ENCODE measurements around the gene SF3A1.

Gene SF3A1

DNA sequence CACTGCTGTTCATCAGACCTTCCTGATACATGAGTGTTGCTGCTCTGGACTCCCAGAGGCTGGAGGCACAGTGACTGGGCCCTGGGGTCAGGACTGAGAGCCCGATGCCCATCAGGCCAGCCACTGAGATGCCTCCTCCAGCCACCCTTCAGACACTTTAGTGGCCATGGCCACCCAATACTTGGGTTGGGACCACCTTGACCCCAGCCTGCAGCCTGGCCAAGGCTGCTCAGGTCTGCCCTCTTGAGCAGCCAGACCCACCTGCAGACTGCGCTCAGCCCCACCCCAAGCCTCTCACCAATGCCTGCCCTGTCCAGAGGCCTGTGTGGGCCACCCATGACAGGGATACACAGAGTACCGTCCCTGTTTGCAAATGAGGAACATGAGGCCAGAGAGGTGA lies 26.4 kb upstream of the SF3A1 start:
- Histone ChIP-seq H3K4me1 (ENCODE audit: control insufficient read depth, insufficient read depth, low read length, unreplicated experiment) (no peaks in the 10 kb centered on the region), H3K27ac (ENCODE audit: low read depth, low read length) (no peak overlapping the region), H2AFZ (ENCODE audit: low read length, unreplicated experiment) (no peak overlapping the region), H3K36me3 (ENCODE audit: insufficient read depth, low read length) (no peaks in the 10 kb centered on the region), H3K4me3 (ENCODE audit: low read depth, low read length) (no peak overlapping the region), H3K27me3 (ENCODE audit: insufficient read depth, low read length) (no peaks in the 10 kb centered on the region), H3K79me2 (ENCODE audit: control insufficient read depth, insufficient read depth, low read length, unreplicated experiment) (no peaks in the 10 kb centered on the region)

DNA sequence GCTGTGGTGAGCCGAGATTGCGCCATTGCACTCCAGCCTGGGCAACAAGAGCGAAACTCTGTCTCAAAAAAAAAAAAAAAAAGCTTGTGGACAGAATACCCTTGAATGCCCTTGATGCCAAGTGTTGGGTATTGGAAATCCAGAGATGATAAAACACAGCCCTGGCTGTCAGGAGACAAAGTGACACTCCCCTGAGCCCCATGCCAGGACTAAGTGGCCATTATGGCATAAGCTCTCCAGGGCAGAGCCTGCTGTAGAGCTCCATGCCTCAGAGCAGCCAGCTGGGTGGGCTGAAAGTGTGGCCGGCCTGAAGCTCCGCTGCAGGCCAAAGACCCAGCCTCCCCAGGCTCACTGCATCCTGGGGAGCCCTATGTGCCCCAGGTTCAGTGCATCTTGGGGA lies 25.6 kb upstream of the SF3A1 start:
- H3K36me3 ChIP-seq (ENCODE audit: insufficient read depth, low read length): no peaks in the 10 kb centered on the region

DNA sequence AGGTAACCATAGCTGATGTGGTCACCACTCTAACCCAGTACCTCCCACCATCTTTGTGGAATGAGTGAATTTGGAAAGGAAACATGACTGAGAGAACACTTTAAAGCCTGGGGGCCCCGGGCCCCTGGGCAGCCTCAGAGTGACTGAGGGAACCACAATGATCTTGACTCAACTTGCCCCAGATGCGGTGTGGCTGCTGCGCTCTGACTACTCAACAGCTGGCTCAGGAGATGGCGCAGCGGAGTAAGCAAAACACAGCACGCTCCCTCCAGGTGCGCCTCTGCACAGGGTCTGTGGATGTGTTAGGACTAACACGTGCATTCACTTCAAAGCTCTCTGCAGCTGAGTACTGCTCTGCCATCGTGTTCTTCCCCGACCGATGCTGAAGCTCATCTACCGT lies 24.6 kb upstream of the SF3A1 start:
- H3K27me3 ChIP-seq (ENCODE audit: insufficient read depth, low read length): no peaks in the 10 kb centered on the region
- H3K27ac ChIP-seq (ENCODE audit: low read depth, low read length): no peak overlapping the region
- no peak overlapping the region for H3K4me3 ChIP-seq (ENCODE audit: low read depth, low read length)
- H2AFZ ChIP-seq (ENCODE audit: low read length, unreplicated experiment): no peak overlapping the region
- no peaks in the 10 kb centered on the region for H3K79me2 ChIP-seq (ENCODE audit: control insufficient read depth, insufficient read depth, low read length, unreplicated experiment)
- H3K4me1 ChIP-seq (ENCODE audit: control insufficient read depth, insufficient read depth, low read length, unreplicated experiment): no peaks in the 10 kb centered on the region
- H3K36me3 ChIP-seq (ENCODE audit: insufficient read depth, low read length): no peaks in the 10 kb centered on the region

More for the DNA sequence above, 25.6 kb upstream of the SF3A1 start:
- no peaks in the 10 kb centered on the region for H3K79me2 ChIP-seq (ENCODE audit: control insufficient read depth, insufficient read depth, low read length, unreplicated experiment)
- no peak overlapping the region for H3K4me3 ChIP-seq (ENCODE audit: low read depth, low read length)
- no peaks in the 10 kb centered on the region for H3K27me3 ChIP-seq (ENCODE audit: insufficient read depth, low read length)
- H2AFZ ChIP-seq (ENCODE audit: low read length, unreplicated experiment): no peak overlapping the region
- H3K27ac ChIP-seq (ENCODE audit: low read depth, low read length): no peak overlapping the region
- no peaks in the 10 kb centered on the region for H3K4me1 ChIP-seq (ENCODE audit: control insufficient read depth, insufficient read depth, low read length, unreplicated experiment)

DNA sequence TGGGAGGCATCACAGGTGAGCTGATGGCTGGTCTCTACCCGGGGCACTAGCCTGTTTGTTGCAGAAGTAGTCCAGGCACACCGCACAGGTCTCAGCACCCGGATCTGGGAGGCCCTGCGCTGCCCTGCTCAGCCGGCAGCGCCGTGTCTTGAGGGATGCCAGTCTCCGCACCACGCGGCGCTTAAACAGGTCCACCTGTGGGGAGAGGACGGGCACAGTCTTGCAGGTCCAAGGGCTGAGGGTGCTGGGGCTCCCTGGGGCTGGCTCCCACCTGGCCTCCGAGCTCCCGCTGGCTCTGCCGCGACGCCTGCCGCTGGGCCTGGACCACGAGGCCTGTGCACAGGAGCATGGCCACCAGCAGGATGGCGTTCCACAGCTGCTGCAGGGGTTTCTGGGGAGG lies 23.3 kb upstream of the SF3A1 start:
- Histone ChIP-seq H3K36me3 (ENCODE audit: insufficient read depth, low read length) (no peaks in the 10 kb centered on the region), H3K79me2 (ENCODE audit: control insufficient read depth, insufficient read depth, low read length, unreplicated experiment) (no peaks in the 10 kb centered on the region), H2AFZ (ENCODE audit: low read length, unreplicated experiment) (no peak overlapping the region), H3K4me1 (ENCODE audit: control insufficient read depth, insufficient read depth, low read length, unreplicated experiment) (no peaks in the 10 kb centered on the region), H3K27me3 (ENCODE audit: insufficient read depth, low read length) (no peaks in the 10 kb centered on the region), H3K27ac (ENCODE audit: low read depth, low read length) (no peak overlapping the region), H3K4me3 (ENCODE audit: low read depth, low read length) (no peak overlapping the region)

DNA sequence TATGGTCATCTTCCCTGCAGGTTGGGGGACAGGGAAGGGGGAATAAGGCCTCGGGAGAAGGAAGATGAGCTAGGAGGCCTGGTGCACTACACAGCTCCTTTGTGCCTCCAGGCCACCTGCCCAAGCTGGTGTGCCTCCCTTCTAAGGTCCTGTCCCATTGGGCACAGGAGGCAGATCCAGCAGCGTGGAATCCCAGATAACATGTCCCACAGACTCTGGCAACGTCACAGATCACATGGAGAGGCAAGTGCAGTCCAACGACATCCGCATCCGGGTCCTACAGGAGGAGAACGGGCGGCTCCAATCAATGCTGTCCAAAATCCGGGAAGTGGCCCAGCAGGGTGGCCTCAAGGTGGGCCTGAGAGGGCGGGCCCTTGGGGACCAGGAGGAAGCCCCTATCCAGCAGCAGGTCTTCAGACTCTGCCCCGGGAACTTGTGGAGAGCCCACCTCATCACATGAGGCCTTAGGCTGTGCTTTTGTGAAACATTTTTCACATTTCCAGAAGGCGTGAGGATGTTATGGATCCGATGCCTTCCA lies 18.7 kb upstream of the SF3A1 start:
- H3K79me2 ChIP-seq (ENCODE audit: control insufficient read depth, insufficient read depth, low read length, unreplicated experiment): no peaks in the 10 kb centered on the region
- no peak overlapping the region for H3K4me3 ChIP-seq (ENCODE audit: low read depth, low read length)
- no peak overlapping the region for H2AFZ ChIP-seq (ENCODE audit: low read length, unreplicated experiment)

DNA sequence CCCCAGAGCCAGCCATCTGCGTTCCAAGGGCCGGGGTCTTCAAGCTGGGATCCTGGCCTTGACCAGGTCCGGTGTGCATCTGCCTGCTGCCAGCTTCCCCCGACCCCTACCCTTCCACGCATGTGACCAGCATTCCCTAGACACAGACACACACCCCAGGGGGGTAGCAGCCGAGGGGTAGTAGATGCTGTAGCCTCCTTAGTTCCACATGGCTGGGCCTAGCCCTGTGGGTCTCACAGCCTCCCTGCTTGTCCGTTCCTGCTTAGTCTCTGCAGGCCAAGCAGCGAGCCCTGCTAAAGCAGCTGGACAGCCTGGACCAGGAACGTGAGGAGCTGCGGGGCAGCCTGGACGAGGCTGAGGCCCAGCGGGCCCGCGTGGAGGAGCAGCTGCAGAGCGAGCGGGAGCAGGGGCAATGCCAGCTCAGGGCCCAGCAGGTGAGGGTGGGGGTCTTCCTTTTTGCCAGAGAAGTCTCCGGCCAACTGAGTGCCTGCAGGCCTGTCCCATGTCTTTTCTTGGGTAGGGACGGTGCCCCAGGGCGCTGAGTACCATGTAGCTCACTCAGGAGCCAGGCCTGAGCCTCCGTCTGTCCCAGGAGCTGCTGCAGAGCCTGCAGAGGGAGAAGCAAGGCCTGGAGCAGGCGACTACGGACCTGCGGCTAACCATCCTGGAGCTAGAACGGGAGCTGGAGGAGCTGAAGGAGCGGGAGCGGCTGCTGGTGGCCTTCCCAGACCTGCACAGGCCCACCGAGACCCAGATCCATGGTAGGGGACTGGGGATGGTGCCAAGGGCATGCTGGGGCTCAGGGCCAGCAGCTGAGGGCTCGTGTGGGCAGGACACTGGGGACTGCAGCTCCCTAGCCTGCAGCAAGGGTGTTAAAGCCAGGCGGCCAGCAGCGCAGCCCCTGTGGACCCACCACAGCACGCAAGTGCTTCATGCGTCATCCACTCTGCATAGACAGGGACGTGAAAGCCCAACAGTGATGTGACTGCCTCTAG lies 16.9 kb upstream of the SF3A1 start:
- no peaks in the 10 kb centered on the region for H3K79me2 ChIP-seq (ENCODE audit: control insufficient read depth, insufficient read depth, low read length, unreplicated experiment)
- no peak overlapping the region for H2AFZ ChIP-seq (ENCODE audit: low read length, unreplicated experiment)
- no peak overlapping the region for H3K27ac ChIP-seq (ENCODE audit: low read depth, low read length)
- no peaks in the 10 kb centered on the region for H3K36me3 ChIP-seq (ENCODE audit: insufficient read depth, low read length)
- H3K27me3 ChIP-seq (ENCODE audit: insufficient read depth, low read length): no peaks in the 10 kb centered on the region
- H3K4me3 ChIP-seq (ENCODE audit: low read depth, low read length): no peak overlapping the region
- no peaks in the 10 kb centered on the region for H3K4me1 ChIP-seq (ENCODE audit: control insufficient read depth, insufficient read depth, low read length, unreplicated experiment)

More for the DNA sequence above, 18.7 kb upstream of the SF3A1 start:
- Histone ChIP-seq H3K36me3 (ENCODE audit: insufficient read depth, low read length) (no peaks in the 10 kb centered on the region), H3K27ac (ENCODE audit: low read depth, low read length) (no peak overlapping the region), H3K27me3 (ENCODE audit: insufficient read depth, low read length) (no peaks in the 10 kb centered on the region), H3K4me1 (ENCODE audit: control insufficient read depth, insufficient read depth, low read length, unreplicated experiment) (no peaks in the 10 kb centered on the region)

DNA sequence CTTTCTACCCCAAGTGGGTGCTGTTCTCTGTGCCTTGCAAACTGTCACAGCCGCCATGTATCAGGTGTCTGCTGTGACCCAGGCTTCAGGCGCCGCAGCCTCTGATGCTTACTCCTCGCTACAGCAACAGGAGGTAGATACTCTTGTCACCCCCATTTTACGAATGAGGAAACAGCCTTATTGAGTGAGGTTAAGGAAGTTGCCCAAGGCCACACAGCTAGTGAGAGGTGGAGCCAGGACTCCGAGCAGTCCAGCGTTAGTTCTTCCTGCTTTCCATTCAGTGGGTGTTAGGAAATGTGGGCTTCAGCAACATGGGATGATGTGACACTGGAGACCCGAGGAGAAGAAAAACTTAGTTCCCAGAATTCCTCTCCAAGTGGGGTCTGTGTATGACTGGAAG lies 16.2 kb upstream of the SF3A1 start:
- Histone ChIP-seq H3K79me2 (ENCODE audit: control insufficient read depth, insufficient read depth, low read length, unreplicated experiment) (no peaks in the 10 kb centered on the region), H2AFZ (ENCODE audit: low read length, unreplicated experiment) (no peak overlapping the region), H3K27ac (ENCODE audit: low read depth, low read length) (no peak overlapping the region), H3K4me1 (ENCODE audit: control insufficient read depth, insufficient read depth, low read length, unreplicated experiment) (no peaks in the 10 kb centered on the region), H3K27me3 (ENCODE audit: insufficient read depth, low read length) (no peaks in the 10 kb centered on the region), H3K4me3 (ENCODE audit: low read depth, low read length) (no peak overlapping the region), H3K36me3 (ENCODE audit: insufficient read depth, low read length) (no peaks in the 10 kb centered on the region)

DNA sequence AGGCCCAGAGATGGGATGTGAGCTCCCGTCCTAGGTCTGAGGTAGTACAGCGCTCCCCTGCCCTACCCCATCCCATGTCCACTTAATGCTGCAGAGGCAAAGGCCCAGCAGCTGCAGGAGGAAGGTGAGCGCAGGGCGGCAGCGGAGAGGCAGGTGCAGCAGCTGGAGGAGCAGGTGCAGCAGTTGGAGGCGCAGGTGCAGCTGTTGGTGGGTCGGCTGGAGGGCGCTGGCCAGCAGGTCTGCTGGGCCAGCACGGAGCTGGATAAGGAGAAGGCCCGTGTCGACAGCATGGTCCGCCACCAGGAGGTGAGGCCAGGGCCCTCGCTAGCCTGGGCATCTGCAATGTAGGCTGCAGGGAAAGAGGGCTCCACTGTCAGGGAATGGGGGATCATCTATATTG lies 15.3 kb upstream of the SF3A1 start:
- H3K4me3 ChIP-seq (ENCODE audit: low read depth, low read length): no peak overlapping the region
- H3K27me3 ChIP-seq (ENCODE audit: insufficient read depth, low read length): no peaks in the 10 kb centered on the region
- H2AFZ ChIP-seq (ENCODE audit: low read length, unreplicated experiment): no peak overlapping the region
- no peak overlapping the region for H3K27ac ChIP-seq (ENCODE audit: low read depth, low read length)
- no peaks in the 10 kb centered on the region for H3K4me1 ChIP-seq (ENCODE audit: control insufficient read depth, insufficient read depth, low read length, unreplicated experiment)
- no peaks in the 10 kb centered on the region for H3K79me2 ChIP-seq (ENCODE audit: control insufficient read depth, insufficient read depth, low read length, unreplicated experiment)
- no peaks in the 10 kb centered on the region for H3K36me3 ChIP-seq (ENCODE audit: insufficient read depth, low read length)

DNA sequence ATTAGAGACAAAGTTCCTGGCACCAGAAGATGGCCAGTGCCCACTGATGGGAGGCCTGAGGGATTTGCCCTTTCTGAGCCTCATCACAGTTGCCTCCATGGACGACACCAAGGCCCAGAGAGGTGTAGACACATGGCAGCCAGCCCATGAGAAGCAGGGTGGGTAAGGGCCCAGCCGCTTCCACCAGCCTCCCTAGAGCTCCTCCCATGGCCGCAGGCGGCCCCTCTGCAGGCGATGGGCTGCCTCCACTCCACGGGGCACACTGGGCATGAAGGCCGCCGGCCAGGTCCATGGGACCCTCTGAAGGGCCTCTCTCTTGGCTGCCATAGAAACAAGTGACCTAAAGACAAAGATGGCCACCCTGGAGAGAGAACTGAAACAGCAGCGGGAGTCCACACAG lies 14.6 kb upstream of the SF3A1 start:
- no peaks in the 10 kb centered on the region for H3K4me1 ChIP-seq (ENCODE audit: control insufficient read depth, insufficient read depth, low read length, unreplicated experiment)
- no peak overlapping the region for H3K4me3 ChIP-seq (ENCODE audit: low read depth, low read length)
- H3K27ac ChIP-seq (ENCODE audit: low read depth, low read length): no peak overlapping the region
- H3K36me3 ChIP-seq (ENCODE audit: insufficient read depth, low read length): no peaks in the 10 kb centered on the region
- no peaks in the 10 kb centered on the region for H3K27me3 ChIP-seq (ENCODE audit: insufficient read depth, low read length)
- no peak overlapping the region for H2AFZ ChIP-seq (ENCODE audit: low read length, unreplicated experiment)
- H3K79me2 ChIP-seq (ENCODE audit: control insufficient read depth, insufficient read depth, low read length, unreplicated experiment): no peaks in the 10 kb centered on the region

DNA sequence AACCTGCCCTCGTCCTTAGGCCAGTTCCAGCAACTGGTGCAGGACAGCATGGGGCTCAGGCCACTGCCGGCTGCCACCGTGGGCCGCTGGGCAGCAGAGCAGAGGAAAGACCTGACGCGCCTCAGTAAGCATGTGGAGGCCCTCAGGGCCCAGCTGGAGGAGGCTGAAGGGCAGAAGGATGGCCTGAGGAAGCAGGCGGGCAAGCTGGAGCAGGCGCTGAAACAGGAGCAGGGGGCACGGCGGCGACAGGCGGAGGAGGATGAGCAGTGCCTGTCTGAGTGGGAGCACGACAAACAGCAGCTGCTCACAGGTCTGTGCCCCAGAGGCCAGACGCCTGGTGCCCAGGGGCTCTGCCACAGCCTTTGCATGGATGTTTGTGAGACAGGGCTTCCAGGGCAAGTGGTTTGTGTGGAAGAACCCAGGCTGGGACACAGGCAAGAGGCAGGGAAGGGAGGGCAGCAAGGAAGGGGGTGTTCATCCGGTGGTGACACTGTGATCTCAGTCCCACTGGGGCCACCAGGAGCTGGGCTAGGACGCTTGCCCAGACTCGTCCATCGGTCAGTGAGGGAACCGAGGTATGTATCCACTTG lies 14.0 kb upstream of the SF3A1 start:
- H3K4me1 ChIP-seq (ENCODE audit: control insufficient read depth, insufficient read depth, low read length, unreplicated experiment): no peaks in the 10 kb centered on the region
- no peak overlapping the region for H3K4me3 ChIP-seq (ENCODE audit: low read depth, low read length)
- H3K27me3 ChIP-seq (ENCODE audit: insufficient read depth, low read length): no peaks in the 10 kb centered on the region
- H2AFZ ChIP-seq (ENCODE audit: low read length, unreplicated experiment): no peak overlapping the region
- no peak overlapping the region for H3K27ac ChIP-seq (ENCODE audit: low read depth, low read length)
- H3K79me2 ChIP-seq (ENCODE audit: control insufficient read depth, insufficient read depth, low read length, unreplicated experiment): no peaks in the 10 kb centered on the region
- H3K36me3 ChIP-seq (ENCODE audit: insufficient read depth, low read length): no peaks in the 10 kb centered on the region

DNA sequence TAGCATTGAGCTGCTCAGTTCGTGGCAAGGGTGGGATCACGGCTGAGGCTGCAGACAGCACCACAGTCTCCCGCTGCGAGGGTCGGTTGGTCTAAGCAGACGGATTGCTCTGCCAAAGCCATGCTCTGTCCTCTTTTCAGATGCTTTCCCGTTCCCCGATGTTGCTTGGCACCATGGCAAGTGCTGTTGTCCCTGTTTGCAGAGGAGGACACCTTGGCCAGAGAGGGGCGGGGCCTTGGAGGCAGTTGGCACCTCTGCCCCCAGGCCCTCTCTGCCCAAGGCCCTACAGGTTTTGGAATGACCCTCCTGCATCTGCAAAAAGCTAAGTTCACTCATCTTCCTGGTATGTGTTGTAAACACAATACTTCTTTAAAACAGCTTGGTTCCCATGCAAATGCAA lies 11.7 kb upstream of the SF3A1 start:
- H3K4me3 ChIP-seq (ENCODE audit: low read depth, low read length): no peak overlapping the region
- H3K4me1 ChIP-seq (ENCODE audit: control insufficient read depth, insufficient read depth, low read length, unreplicated experiment): no peaks in the 10 kb centered on the region
- H3K27me3 ChIP-seq (ENCODE audit: insufficient read depth, low read length): no peaks in the 10 kb centered on the region
- no peaks in the 10 kb centered on the region for H3K36me3 ChIP-seq (ENCODE audit: insufficient read depth, low read length)
- no peaks in the 10 kb centered on the region for H3K79me2 ChIP-seq (ENCODE audit: control insufficient read depth, insufficient read depth, low read length, unreplicated experiment)
- no peak overlapping the region for H2AFZ ChIP-seq (ENCODE audit: low read length, unreplicated experiment)
- no peak overlapping the region for H3K27ac ChIP-seq (ENCODE audit: low read depth, low read length)
